22Rv1 (cell line): ENCODE results near the gene PODN.

ENCODE experiments used
- CTCF ChIP-seq: fragments of 450-650 bp; IDR thresholded peaks from 2 replicates; pipeline ENCODE4 v1.5.1; 2017; ENCODE audit warnings: mild to moderate bottlenecking
- ZFX ChIP-seq: fragments of 450-650 bp; IDR thresholded peaks from 2 replicates; pipeline ENCODE4 v1.6.1; 2017; ENCODE audit warnings: antibody characterized with exemption, borderline replicate concordance

DNA sequence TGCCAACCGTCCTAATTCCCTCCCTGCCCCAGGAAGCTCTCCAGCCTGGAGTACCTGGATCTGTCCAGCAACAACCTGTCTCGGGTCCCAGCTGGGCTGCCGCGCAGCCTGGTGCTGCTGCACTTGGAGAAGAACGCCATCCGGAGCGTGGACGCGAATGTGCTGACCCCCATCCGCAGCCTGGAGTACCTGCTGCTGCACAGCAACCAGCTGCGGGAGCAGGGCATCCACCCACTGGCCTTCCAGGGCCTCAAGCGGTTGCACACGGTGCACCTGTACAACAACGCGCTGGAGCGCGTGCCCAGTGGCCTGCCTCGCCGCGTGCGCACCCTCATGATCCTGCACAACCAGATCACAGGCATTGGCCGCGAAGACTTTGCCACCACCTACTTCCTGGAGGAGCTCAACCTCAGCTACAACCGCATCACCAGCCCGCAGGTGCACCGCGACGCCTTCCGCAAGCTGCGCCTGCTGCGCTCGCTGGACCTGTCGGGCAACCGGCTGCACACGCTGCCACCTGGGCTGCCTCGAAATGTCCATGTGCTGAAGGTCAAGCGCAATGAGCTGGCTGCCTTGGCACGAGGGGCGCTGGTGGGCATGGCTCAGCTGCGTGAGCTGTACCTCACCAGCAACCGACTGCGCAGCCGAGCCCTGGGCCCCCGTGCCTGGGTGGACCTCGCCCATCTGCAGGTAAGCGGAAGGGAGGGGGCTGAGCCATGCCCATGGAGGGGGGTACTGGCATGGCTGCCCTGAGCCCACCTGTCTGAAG lies 16.5 kb downstream of the PODN start:
- TF ChIP-seq CTCF = no peak
- no peak for TF ChIP-seq ZFX
